GM23248 (cell line): ENCODE data around the gene TNFRSF12A. TPM values are rescaled to one million over a fixed set of nuclear protein-coding genes. Genes with fewer than 3 reads are reported as not detected.

Experiments
- DNase-seq: peaks from one replicate; pipeline ENCODE4 v3.0.0-alpha.2; 2015
- H2AFZ ChIP-seq: fragments of 200-600 bp; sonication (generic); 2 replicates; pipeline ENCODE4 v1.6.1; 2016; ENCODE audit warnings: antibody characterized with exemption
- H3F3A ChIP-seq: fragments of 200-600 bp; sonication (generic); 2 replicates; pipeline ENCODE4 v1.6.1; 2016; ENCODE audit warnings: mild to moderate bottlenecking, antibody characterized with exemption, mixed run types; ENCODE audit not compliant: insufficient read depth
- H3K27ac ChIP-seq: fragments of 200-600 bp; sonication (generic); 2 replicates; pipeline ENCODE4 v1.5.1; 2016; ENCODE audit warnings: mild to moderate bottlenecking
- H3K27me3 ChIP-seq: fragments of 200-600 bp; sonication (generic); replicated peaks from 2 replicates; pipeline ENCODE4 v1.6.1; 2016; ENCODE audit warnings: mild to moderate bottlenecking; ENCODE audit not compliant: insufficient read depth
- H3K36me3 ChIP-seq: fragments of 200-600 bp; sonication (generic); 2 replicates; pipeline ENCODE4 v1.6.1; 2016; ENCODE audit warnings: low read depth, mild to moderate bottlenecking
- H3K4me1 ChIP-seq: fragments of 200-600 bp; sonication (generic); 2 replicates; pipeline ENCODE4 v1.6.1; 2016; ENCODE audit warnings: mild to moderate bottlenecking; ENCODE audit not compliant: insufficient read depth
- H3K4me2 ChIP-seq: fragments of 200-600 bp; sonication (generic); one replicate; pipeline ENCODE4 v1.6.1; 2016; ENCODE audit warnings: mild to moderate bottlenecking; ENCODE audit not compliant: unreplicated experiment
- H3K4me3 ChIP-seq: fragments of 200-600 bp; sonication (generic); 2 replicates; pipeline ENCODE4 v1.5.1; 2016; ENCODE audit warnings: mild to moderate bottlenecking
- H3K79me2 ChIP-seq: fragments of 200-600 bp; sonication (generic); 2 replicates; pipeline ENCODE4 v1.6.1; 2016; ENCODE audit warnings: mild to moderate bottlenecking; ENCODE audit not compliant: insufficient read depth
- H3K9ac ChIP-seq: fragments of 200-600 bp; sonication (generic); 2 replicates; pipeline ENCODE4 v1.6.1; 2016; ENCODE audit warnings: mild to moderate bottlenecking
- H3K9me2 ChIP-seq: fragments of 200-600 bp; sonication (generic); 2 replicates; pipeline ENCODE4 v1.6.1; 2016; ENCODE audit warnings: mixed run types, mild to moderate bottlenecking, moderate library complexity; ENCODE audit not compliant: insufficient read depth
- H3K9me3 ChIP-seq: fragments of 200-600 bp; sonication (generic); one replicate; pipeline ENCODE4 v1.6.1; 2017; ENCODE audit warnings: low read depth
- H4K20me1 ChIP-seq: fragments of 200-600 bp; sonication (generic); 2 replicates; pipeline ENCODE4 v1.6.0; 2016; ENCODE audit not compliant: insufficient read depth
- EZH2 ChIP-seq: fragments of 200-600 bp; sonication (generic); IDR thresholded peaks from 2 replicates; pipeline ENCODE4 v1.6.1; 2018; ENCODE audit warnings: antibody characterized with exemption, mild to moderate bottlenecking; ENCODE audit not compliant: insufficient read depth, poor library complexity, severe bottlenecking
- EZH2phosphoT487 ChIP-seq: fragments of 200-600 bp; sonication (generic); IDR thresholded peaks from 2 replicates; pipeline ENCODE4 v1.6.1; 2018; ENCODE audit warnings: antibody characterized with exemption, moderate library complexity, mild to moderate bottlenecking, low read depth; ENCODE audit not compliant: insufficient read depth
- WGBS, 2 experiments: methylation state at CpG; one replicate each; pipeline ENCODE4 v1.1.6; 2015 to 2017; ENCODE audit warnings: low lambda C conversion rate in 2 of 2, low coverage in 1 of 2; ENCODE audit errors: missing lambda C conversion rate in 2 of 2; 5-methylcytosine and 5-hydroxymethylcytosine counted together
- in situ Hi-C: fragments of 300-500 bp; cut with MboI; formaldehyde crosslinking; loops from 2 replicates; pipeline ENCODE4 v1.15.0; 2020
- polyA plus RNA-seq: library from polyadenylated mRNA; unstranded; fragments of >200 nt; fragmentation: Nextera tagmentation; extraction: Ambion mirVana; gene quantifications from 2 replicates; pipeline ENCODE4 v1.2.1, GENCODE V29; 2016
- total RNA-seq: library from RNA; depleted of rRNA; stranded (reverse); fragments of >200 nt; shearing (Covaris generic); gene quantifications from 2 replicates; pipeline ENCODE4 v1.2.3, GENCODE V29; 2014

TNFRSF12A gene
- total and polyA plus RNA-seq, 2 experiments from 2014 or later: 735 to 864 TPM

- no peaks in the 10 kb centered on the region for H3F3A ChIP-seq
- no peaks in the 10 kb centered on the region for H3K9me2 ChIP-seq
- H3K4me2 ChIP-seq: peak overlapping the region; percentile 55
- H3K4me1 ChIP-seq: no peaks in the 10 kb centered on the region
- H3K27ac ChIP-seq: 0 out of 2 replicates have a peak overlapping the region, but pooled peaks have one; percentile 18
- peak overlapping the region; percentile 50 for H2AFZ ChIP-seq
- no peak for TF ChIP-seq EZH2
- TF ChIP-seq EZH2phosphoT487: no peak
- DNase-seq: peak; percentile 93
- H3K9ac ChIP-seq: peak overlapping the region; percentile 51
- H3K4me3 ChIP-seq: peak overlapping the region; percentile 43; the same call in 1 of the 2 replicates
- H3K27me3 ChIP-seq: no peaks in the 10 kb centered on the region
- in situ Hi-C loops: no loop called here
- WGBS, 2 experiments: 10 to 13% methylated on average over 29 to 35 of the region's 42 CpGs
- no peaks in the 10 kb centered on the region for H3K36me3 ChIP-seq
- H4K20me1 ChIP-seq: no peaks in the 10 kb centered on the region
- H3K9me3 ChIP-seq: no peaks in the 10 kb centered on the region
- H3K79me2 ChIP-seq: no peaks in the 10 kb centered on the region
Measured at GRCh38 chr16:2983706-2984136, 36.4 kb upstream of the TNFRSF12A start.

- Histone ChIP-seq H3K4me1 (no peaks in the 10 kb centered on the region), H2AFZ (no peak overlapping the region), H4K20me1 (no peaks in the 10 kb centered on the region), H3K9me3 (no peaks in the 10 kb centered on the region), H3K79me2 (no peaks in the 10 kb centered on the region), H3K27me3 (no peaks in the 10 kb centered on the region; the same call in 1 of the 2 replicates), H3K9me2 (no peaks in the 10 kb centered on the region), H3K4me2 (no peak overlapping the region), H3K27ac (no peak overlapping the region), H3K36me3 (no peaks in the 10 kb centered on the region), H3K9ac (no peak overlapping the region), H3F3A (no peaks in the 10 kb centered on the region), H3K4me3 (no peak overlapping the region)
- in situ Hi-C loops: no loop called here
- no peak for TF ChIP-seq EZH2
- TF ChIP-seq EZH2phosphoT487: no peak
- whole genome bisulfite sequencing, 2 experiments: 86 to 90% methylated on average over 7 to 8 of the region's 9 CpGs
- no peak for DNase-seq
Measured at GRCh38 chr16:2985462-2985861, 34.7 kb upstream of the TNFRSF12A start.

GRCh38 chr16:2985893-2986355 is 34.2 kb upstream of the TNFRSF12A start:
- no peaks in the 10 kb centered on the region for H3K4me1 ChIP-seq
- no peak overlapping the region for H3K27ac ChIP-seq
- H3K4me2 ChIP-seq: no peak overlapping the region
- 81 to 86% methylated on average over 15 of the region's 15 CpGs for WGBS, 2 experiments
- H2AFZ ChIP-seq: no peak overlapping the region
- in situ Hi-C loops: no loop called here
- TF ChIP-seq EZH2: no peak
- no peak for TF ChIP-seq EZH2phosphoT487
- DNase-seq: no peak
- no peaks in the 10 kb centered on the region; the same call in 1 of the 2 replicates for H3K27me3 ChIP-seq
- H3K9ac ChIP-seq: no peak overlapping the region
- no peaks in the 10 kb centered on the region for H3K9me2 ChIP-seq
- no peaks in the 10 kb centered on the region for H3K79me2 ChIP-seq
- no peaks in the 10 kb centered on the region for H3F3A ChIP-seq
- H3K36me3 ChIP-seq: no peaks in the 10 kb centered on the region
- H3K4me3 ChIP-seq: no peak overlapping the region
- no peaks in the 10 kb centered on the region for H4K20me1 ChIP-seq
- no peaks in the 10 kb centered on the region for H3K9me3 ChIP-seq

GRCh38 chr16:2986623-2987188 is 33.5 kb upstream of the TNFRSF12A start:
- Histone ChIP-seq H3K36me3 (no peaks in the 10 kb centered on the region), H3K4me1 (no peaks in the 10 kb centered on the region), H3K9ac (no peak overlapping the region), H3K4me3 (no peak overlapping the region), H4K20me1 (no peaks in the 10 kb centered on the region), H3F3A (no peaks in the 10 kb centered on the region), H3K4me2 (no peak overlapping the region), H3K27ac (no peak overlapping the region), H2AFZ (no peak overlapping the region), H3K79me2 (no peaks in the 10 kb centered on the region), H3K9me2 (no peaks in the 10 kb centered on the region), H3K9me3 (no peaks in the 10 kb centered on the region), H3K27me3 (no peaks in the 10 kb centered on the region; the same call in 1 of the 2 replicates)
- no peak for DNase-seq
- in situ Hi-C loops: no loop called here
- TF ChIP-seq EZH2: no peak
- no peak for TF ChIP-seq EZH2phosphoT487
- 67 to 70% methylated on average over 17 of the region's 17 CpGs for WGBS, 2 experiments
